Glomerular endothelial cell (primary cell): ENCODE measurements around the gene TRAK1. TPM values are rescaled to one million over a fixed set of nuclear protein-coding genes. Genes with fewer than 3 reads are reported as not detected.

ENCODE experiments used
- DNase-seq: peaks from one replicate; pipeline ENCODE4 v3.0.0-alpha.2; 2011; ENCODE audit warnings: low read depth, low spot score; ENCODE audit errors: extremely low read depth
- total RNA-seq: library from RNA; depleted of rRNA; stranded (reverse); fragments of >200 nt; gene quantifications from 2 replicates; pipeline ENCODE4 v1.2.3, GENCODE V29; 2015

The TRAK1 gene
- total RNA-seq, 1 donor from 2014 or later, result 58.7 TPM

DNA sequence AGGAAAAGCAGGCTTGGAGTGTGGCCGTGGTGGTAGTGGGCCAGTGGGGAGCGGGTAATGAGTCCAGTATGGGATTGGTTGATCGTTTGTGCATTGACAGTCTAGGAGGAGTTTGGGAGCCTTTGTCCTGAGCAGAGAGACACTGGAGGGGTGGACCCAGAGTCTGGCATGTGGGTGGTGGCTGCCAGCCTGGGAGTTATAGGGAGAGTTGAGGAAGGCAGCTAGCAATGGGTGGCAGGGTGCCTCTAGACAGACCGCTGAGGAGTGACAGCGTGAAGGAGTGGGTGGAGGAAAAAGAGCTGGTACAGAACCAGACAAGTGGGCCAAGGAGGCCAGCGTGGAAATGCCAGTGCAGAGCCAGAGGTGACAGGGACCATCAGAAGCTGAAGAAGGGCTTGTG lies 176.7 kb downstream of the TRAK1 start:
- no peak for DNase-seq

DNA sequence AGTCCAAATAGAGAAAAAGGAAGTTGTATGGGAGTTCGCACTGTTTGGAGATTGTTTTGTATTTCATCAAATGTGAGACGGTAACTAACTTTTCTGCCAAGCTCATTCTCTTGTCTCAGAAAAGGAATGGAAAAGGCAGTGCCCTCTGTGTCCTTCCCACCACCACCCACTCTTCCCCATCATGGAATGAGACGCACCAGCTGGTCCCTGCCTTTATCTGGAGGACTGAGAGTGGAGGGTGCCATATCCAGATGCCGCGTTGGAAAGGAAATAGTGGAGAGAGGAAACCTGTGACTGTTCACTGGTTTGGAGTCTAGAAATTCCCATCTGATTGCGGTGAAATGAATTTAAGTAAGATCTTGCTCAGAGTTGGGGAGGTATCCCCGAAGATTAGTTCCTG lies 178.5 kb downstream of the TRAK1 start:
- no peak for DNase-seq

DNA sequence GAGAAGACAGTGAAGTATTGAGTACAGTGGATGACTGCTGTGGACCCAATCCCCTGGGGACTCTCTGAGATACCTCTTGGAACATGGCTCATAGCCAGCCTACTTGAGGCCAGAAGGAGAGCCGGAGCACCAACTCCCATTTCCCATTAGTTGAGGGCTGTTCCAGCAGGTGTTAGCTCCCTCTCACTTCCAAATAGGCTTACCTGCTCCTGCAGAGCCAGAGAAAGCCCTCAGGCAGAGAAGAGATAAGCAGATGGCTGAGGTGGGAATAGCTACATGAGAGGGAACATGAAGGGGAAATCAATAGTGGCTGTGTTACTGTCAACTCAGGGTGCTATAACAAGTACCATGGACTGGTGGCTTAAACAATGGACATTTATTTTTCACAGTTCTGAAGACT lies 179.4 kb downstream of the TRAK1 start:
- no peak for DNase-seq

DNA sequence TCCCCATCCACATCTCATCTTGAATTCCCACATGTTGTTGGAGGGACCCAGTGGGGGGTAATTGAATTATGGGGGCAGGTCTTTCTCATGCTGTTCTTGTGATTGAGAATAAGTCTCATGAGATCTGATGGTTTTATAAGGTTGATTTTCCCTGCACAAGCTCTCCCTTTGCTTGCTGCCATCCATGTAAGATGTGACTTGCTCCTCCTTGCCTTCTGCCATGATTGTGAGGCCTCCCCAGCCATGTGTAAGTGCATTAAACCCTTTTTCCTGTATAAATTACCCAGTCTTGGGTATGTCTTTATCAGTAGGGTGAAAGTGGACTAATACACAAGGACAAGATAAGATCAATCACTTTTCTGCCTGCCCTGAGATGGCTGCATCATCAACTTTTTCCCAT lies 180.6 kb downstream of the TRAK1 start:
- DNase-seq, result no peak

DNA sequence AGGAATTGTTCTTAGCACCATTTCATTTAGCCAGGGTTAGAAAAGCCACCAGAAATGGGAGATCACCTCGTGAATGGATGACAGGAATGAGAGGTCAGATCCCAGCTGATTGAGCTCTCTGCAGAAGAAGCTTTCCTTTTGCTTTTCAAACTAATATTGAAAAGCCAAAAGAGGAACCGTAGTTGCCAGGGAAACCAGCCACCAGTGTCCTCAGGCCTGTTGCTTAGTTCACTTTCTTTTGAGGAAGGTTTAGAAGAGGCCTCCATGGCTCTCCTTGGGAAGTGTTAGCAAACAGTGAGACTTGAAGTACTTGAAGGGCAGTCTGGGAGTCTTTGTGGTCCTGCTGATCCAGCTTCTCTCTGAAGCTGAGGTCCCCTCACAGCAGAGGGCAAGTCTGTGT lies 182.2 kb downstream of the TRAK1 start:
- DNase-seq, result no peak

DNA sequence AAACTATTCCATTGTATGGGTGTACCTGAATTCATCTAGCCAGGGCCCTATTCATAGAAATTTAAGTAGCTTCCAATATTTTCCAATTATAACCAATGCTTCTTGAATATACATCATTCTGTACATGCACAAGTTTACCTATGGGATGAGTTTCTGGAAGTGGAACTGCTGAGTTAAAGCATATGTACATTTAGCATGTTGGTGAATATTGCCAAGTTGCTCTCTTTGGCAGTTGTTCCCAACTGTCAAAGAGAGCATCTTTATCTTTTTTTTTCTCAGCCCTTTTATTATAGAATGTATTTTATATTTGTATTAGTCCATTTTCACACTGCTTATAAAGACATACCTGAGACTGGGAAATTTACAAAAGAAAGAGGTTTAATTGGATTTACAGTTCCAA lies 183.1 kb downstream of the TRAK1 start:
- no peak for DNase-seq

DNA sequence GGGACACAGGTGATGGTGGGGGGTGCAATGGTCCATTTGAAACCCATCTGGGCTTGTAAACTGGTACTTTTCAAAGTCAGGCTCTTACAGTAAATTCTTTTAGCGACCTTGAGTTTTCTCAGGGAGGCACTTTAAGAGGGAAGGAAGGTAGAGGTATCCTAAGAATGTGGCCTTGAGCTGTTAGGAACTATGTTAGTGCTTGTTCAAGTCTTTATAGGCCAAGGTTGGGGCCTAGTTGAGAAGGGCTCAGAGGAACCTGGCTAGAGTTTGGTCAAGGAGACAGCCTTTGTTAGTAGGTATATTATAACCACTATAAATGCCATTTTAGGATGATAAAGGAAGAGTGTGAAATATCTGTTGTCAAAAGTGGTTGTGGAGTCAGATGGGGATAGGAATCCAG lies 184.1 kb downstream of the TRAK1 start:
- no peak for DNase-seq

Other genes with a start within 250 kb of the TRAK1 start
- 6.7 and 11.7 TPM in 2 replicates for gene ULK4, start 129.3 kb upstream of the TRAK1 start, total RNA-seq
- not detected in 2 replicates for gene CCK, start 174.8 kb downstream of the TRAK1 start, total RNA-seq